ENCODE results near the gene DCHS2.

GRCh38 chr4:154517591-154517990 is 26.0 kb upstream of the DCHS2 start:
- TF ChIP-seq CTCF (IDR thresholded peaks at IDR 0.05; ENCODE audit: control extremely low read depth in 1 of 3, insufficient read depth in 1 of 3, low read depth in 1 of 3, low read length in 3 of 3) (no peak), ZNF274 (IDR thresholded peaks at IDR 0.05; ENCODE audit: borderline replicate concordance, extremely low read depth, low read length) (no peak), RFX5 (IDR thresholded peaks at IDR 0.05; ENCODE audit: borderline replicate concordance, low read depth, low read length) (no peak), EGR1 (IDR thresholded peaks at IDR 0.05; ENCODE audit: borderline replicate concordance, low read depth, low read length) (no peak), SP1 (IDR thresholded peaks at IDR 0.05; ENCODE audit: low read depth, low read length) (no peak), SUZ12 (IDR thresholded peaks at IDR 0.05; ENCODE audit: low read length) (no peak), RAD21 (IDR thresholded peaks at IDR 0.05 in 1 of 2, conservative IDR thresholded peaks at IDR 0.05 in 1 of 2; ENCODE audit: low read depth in 2 of 2, low read length in 2 of 2) (no peak), EZH2 (IDR thresholded peaks at IDR 0.05; ENCODE audit: low read depth, low read length, severe bottlenecking) (no peak), POLR2A (IDR thresholded peaks at IDR 0.05; ENCODE audit: control extremely low read depth in 1 of 2, low read depth in 2 of 2, low read length in 2 of 2) (no peak), FOSL1 (IDR thresholded peaks at IDR 0.05; ENCODE audit: insufficient read depth, low read depth, low read length) (no peak), YY1 (IDR thresholded peaks at IDR 0.05; ENCODE audit: low read depth, low read length) (no peak), CREB1 (IDR thresholded peaks at IDR 0.05) (no peak), JUN (IDR thresholded peaks at IDR 0.05; ENCODE audit: low read depth, low read length) (no peak)
- TF ChIP-seq, protein P1, sequence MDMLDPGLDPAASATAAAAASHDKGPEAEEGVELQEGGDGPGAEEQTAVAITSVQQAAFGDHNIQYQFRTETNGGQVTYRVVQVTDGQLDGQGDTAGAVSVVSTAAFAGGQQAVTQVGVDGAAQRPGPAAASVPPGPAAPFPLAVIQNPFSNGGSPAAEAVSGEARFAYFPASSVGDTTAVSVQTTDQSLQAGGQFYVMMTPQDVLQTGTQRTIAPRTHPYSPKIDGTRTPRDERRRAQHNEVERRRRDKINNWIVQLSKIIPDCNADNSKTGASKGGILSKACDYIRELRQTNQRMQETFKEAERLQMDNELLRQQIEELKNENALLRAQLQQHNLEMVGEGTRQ (IDR thresholded peaks at IDR 0.05; ENCODE audit: low read length): no peak

All from H1 (cell line).